ENCODE measurements around the gene SGTA.

SGTA gene

DNA sequence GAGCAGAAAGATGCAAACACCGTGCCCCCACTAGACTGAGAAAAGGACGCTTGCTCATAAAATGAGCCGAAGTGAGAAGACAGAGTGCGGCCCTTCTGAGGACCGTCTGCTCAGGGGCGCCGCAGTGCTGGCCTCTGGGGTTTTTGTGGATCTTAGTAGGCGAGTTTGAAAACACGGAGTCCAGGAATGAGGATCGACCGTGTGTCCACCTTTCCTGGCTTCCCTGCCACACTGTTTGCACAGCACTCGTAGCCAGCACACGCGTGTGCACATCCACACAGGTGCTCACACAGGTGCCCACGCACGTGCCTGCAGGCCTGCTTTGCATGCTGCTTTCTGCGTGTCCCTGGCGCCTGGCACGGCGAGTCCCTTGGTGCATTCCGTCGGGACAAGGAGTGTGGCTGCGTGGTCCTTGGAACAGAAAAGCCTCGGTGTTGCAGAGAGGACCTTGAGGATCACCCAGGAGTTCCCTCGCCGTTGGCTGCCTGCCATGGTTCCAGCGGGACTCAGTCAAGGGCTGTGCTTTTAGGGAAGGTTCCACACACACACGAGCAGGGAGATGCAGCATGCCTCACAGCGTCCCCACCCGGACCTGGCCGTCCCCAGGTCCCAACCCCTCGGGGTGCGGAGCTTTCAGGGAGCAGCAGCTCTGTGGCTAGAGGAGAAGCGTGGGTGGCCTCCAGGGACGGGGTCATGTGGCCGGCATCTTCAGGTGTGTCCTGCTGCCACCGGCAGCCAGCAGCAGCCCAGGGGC is 26.5 kb upstream of the SGTA start:
- no peak for DNase-seq (ENCODE audit: low read depth)

DNA sequence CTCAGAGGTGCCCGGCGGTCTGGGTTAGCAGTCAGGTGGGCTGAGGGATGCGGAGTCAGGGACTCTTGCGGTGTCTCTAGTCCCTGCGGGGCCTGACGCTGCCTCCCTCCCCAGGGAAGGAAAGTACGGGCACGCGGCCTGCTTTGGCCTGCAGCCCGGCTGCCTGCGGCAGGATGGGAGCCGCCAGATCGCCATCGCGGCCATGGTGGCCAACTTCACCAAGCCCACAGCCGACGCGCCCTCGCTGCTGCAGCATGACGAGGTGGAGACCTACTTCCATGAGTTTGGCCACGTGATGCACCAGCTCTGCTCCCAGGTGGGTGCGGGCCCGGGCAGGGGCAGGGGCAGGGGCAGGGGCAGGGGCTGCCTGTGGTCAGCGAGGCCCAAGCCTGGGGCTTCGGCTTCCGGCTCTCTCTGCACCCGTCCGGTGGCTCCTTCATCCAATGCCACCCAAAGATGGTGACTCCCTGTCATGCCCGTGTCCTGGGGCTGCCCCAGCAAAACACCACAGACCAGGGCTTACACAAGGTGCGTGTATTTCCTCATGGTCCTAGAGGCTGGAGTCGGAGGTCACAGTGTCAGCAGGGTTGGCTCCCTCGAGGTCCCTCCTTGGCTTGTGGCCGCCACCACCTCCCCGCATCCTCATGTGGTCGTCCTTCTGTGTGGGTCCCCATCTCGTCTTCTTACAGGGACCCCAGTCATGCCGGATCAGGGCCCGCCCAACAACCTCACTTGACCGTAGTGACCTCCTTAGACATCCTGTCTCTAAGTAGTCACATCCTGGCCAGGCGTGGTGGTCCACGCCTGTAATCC is 25.3 kb upstream of the SGTA start:
- no peak for DNase-seq (ENCODE audit: low read depth)

DNA sequence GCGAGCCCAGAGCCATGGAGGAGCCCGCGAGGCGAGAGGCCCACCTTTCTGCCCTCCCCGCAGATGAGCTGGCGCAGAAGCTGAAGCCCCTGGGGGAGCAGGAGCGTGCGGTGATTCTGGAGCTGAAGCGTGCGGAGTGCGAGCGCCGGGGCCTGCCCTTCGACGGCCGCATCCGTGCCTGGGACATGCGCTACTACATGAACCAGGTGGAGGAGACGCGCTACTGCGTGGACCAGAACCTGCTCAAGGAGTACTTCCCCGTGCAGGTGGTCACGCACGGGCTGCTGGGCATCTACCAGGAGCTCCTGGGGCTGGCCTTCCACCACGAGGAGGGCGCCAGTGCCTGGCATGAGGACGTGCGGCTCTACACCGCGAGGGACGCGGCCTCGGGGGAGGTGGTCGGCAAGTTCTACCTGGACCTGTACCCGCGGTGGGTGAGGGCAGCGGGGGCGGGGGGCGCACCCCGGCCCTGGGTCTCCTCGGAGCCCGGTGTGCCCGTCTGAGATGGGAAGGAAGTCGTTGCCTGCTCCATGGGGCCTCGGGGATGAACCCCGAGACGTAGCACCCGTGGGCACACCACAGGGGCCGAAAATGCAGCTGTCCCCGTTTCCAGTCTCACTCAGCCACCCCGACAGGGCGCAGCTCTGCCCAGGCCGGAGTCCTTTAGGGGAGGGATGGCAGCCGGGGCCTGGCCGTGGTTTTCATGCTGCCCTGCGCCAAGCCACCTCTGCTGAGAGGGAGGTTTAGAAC is 24.5 kb upstream of the SGTA start:
- no peak for DNase-seq (ENCODE audit: low read depth)

DNA sequence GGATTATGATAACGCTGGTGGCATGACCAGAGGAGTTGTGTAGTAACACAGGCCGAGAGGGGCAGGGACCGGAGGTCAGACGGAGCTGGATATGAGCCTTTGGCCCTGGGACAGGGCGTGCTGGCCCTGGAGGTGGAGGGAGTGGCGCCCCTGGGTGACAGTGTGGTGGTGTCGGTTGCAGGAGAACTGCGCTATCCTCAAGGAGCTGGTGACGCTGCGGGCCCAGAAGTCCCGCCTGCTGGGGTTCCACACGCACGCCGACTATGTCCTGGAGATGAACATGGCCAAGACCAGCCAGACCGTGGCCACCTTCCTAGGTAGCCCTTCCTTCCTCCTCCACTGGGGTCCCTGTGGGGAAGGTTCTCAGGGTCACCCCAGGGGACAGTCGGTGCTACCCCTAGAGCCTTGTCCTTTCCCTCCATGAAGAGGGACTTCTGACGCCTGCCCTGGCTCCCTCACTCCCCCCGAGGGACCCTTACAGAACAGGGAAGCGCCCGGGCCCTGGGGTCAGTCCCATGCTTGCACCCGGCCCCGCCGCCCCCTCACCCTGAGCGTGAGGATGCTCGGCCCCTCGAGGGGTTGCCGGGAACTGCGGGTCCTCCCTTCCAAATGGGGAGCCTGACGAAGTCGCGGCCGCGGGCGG is 23.8 kb upstream of the SGTA start:
- no peak for DNase-seq (ENCODE audit: low read depth)

DNA sequence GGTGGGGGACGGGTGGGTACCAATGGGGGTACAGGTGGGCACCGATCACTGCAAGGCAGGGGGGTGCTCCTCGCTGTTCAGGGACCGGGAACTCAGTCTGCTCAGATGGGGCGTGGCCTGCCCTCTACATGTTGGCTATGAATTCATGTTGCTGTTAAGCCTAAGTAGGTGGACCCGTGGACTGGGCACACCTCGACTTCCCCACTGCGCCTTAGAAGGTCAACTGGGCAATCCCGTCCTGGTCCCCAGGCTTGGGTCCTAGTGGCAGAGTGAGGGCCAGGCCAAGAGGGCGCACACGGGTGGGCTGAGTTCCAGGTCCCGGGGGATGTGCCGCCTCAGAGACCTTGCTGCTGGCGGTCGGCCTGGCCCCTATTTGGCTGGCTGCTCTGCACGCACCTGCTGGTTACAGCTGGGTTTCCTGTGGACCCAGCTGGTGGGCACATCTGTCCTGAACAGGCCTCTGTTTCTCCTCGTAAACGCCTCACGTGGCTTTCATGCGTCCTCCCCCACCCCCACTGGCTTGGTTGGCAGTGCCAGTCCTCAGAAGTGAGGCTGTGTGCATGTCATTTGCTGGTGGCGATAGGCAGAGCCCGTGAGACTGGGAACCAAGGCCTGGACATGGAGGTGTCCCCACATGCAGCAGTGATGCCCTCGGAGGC is 23.0 kb upstream of the SGTA start:
- no peak for DNase-seq (ENCODE audit: low read depth)

DNA sequence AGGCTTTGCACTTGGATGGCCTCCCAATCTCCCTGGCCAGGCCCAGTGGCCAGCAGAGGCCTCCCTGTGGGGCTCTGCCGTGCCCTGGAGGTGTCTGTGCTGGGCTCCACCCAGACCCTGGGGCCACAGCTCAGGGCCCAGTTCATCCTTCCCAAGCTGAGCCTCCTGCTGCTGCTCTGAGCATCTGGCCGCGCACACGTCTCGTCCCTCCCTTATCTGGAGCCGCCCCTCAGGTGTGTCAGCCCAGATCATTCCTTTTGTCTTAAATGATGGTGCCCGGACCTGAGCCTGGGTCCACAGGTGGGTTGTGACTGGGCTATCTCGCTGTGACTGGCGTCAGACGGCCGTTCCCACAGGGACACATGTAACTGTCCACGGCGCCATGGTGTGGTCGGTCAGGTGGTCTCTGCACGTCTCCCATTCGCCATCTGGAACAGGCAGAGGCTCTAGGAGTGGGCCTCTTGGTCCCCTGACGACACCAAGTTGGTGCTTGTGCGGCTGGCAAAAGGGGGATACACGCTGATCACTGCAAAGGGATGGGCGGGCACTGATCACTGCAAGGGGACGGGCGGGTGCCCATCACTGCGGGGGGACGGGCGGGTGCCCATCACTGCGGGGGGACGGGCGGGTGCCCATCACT is 22.3 kb upstream of the SGTA start:
- no peak for DNase-seq (ENCODE audit: low read depth)

DNA sequence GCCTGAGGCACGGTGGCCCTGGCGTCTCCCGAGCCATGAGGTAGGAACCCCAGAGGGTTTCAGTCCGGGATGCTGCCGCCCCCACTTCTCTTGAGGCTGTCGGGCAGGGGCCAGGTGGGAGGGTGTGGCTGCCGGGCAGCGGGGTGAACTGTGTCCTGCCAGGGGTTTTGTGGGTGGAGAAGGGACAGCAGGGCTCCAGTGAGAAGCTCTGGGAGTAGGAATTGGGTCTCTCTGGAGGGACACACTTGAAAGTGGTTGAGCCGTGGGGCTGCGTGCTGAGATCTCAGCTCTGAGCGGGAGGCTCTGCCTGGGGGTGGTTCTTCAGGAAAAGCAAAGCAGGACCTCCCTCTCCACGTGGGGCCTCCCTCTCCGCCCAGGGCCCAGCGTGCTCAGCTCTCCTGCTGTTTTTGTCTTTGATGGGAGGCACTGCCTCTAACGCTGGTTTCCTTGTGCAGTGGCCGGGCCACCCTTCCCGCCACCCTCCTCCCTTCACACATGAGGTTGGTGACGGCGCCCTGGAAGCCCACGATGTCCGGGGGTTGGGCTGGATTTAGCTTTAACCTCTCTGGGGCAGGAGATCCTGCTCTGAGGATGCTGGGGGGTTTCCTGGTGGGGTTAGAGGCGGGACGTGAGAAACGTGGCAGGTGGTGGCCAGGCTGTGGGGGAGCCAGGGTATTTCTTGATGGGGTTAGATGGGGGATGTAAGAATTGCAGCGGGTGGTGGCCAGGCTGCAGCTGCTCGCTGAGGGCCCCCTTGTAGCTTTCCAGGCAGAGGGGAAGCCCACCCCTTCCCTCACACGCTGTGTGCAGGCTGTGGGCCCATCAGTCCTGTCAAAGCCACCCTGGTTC is 21.3 kb upstream of the SGTA start:
- DNase-seq (ENCODE audit: low read depth) = no peak

DNA sequence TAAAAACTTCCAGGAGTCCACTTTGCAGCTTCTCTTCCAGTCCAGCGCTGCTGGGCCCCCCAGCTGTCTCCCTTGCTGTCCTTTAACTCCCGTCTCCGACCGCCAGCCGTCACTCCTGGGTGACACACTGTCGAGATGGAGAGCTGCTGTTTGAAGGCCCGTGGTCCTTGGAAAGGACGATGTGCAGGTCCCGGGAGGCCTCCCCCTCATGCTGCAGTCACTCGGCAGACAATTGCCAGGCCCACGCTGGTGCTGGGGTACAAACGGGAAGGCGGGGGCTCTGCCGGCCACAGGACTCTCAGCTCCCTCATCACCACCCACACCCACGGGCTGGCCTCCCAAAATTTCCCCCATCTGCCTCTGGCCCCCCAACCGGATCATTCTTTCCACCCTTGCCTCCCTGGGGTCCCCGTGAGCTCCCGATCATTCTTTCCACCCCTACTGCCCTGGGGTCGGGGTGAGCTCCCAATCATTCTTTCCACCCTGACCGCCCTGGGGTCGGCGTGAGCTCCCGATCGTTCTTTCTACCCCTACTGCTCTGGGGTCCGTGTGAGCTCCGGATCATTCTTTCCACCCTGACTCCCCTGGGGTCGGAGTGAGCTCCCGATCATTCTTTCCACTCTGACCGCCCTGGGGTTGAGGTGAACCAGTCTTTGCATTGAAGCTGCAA is 20.5 kb upstream of the SGTA start:
- no peak for DNase-seq (ENCODE audit: low read depth)

DNA sequence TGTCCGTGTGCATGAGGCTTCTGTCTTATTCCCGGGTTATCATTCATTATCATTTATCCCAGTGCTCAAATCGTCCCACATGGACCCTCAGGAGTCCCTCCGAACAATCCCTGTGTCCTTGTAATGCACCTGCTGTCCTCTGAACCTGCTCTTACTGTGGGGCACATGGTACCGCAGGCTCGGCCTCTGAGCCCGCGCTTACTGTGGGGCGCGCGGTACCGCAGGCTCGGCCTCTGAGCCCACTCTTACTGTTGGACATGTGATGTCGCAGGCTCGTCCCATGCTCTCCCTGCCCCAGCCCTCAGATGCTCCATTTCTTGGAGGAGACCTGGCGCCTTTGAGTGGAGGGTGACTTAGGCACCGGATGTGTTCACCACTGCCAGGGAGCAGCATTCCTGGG is 19.8 kb upstream of the SGTA start:
- no peak for DNase-seq (ENCODE audit: low read depth)

DNA sequence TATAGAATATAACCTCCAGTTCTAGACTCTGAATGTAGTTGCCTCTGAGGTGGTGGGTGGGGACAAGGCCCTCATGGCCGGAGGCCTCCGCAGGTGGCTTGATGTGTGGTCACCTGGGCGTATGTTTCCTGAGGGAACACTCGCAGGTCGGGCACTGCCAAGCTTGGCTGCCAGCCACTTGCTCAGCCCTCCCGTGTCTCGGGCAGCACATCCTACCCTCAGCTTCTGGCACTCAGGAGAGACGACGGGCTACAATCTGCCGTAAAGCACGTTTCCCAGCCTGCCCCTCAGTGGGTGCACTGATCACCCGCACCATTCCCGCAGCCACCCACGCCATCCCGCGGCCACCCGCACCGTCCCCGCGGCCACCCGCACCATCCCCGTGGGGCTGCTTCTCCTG is 17.4 kb upstream of the SGTA start:
- DNase-seq (ENCODE audit: low read depth) = no peak

DNA sequence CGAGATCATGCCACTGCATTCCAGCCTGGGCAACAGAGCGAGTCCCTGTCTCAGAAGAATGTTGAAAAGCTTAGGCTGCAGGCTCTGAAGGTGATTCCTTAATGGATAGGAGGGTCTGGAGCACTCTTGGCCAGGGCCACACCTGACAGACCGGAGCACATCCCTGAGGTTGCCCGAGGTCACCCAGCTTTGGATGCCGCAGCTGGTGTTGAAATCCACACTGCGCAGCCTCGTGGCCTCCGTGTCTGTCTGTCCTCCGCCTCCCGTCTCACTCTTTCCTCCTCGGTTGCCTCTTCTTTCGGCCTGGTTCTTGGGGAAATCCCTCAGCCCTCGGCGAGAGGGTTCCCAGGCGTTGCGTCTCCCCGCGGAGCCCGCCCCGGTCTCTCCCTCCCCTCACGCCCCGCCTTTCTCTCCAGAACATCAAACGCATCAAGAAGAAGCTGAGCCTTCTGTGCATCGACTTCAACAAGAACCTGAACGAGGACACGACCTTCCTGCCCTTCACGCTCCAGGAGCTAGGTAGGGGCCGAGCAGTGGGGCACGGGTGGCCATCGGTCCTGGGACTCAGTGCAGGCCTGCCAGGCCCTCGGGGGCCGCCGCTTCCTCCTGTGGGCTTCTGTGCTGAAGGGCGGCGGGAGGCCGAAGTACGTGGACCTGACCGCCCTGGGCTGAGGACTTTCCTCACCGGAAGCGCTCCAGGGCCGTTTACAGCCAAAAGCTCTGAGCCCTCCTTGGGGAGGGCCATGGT is 16.4 kb upstream of the SGTA start:
- DNase-seq (ENCODE audit: low read depth) = no peak

DNA sequence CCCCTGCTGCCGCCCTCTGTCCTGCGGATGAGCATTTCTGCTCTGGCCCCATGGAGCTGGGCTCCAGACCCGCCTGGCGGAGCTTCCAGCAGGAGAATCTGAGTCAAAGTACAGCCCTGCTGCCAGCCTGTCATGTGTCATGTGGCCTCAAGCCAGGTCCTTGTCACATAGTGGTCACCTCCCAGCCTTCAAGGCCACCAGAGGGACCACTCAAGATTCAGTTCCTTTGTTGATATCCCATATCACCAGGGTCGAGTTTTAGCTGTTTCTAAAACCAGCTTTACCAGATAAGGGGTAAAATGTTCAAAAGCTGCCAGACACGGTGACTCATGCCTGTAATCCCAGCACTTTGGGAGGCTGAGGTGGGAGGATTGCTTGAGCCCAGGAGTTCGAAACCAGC is 15.7 kb upstream of the SGTA start:
- DNase-seq (ENCODE audit: low read depth) = no peak

DNA sequence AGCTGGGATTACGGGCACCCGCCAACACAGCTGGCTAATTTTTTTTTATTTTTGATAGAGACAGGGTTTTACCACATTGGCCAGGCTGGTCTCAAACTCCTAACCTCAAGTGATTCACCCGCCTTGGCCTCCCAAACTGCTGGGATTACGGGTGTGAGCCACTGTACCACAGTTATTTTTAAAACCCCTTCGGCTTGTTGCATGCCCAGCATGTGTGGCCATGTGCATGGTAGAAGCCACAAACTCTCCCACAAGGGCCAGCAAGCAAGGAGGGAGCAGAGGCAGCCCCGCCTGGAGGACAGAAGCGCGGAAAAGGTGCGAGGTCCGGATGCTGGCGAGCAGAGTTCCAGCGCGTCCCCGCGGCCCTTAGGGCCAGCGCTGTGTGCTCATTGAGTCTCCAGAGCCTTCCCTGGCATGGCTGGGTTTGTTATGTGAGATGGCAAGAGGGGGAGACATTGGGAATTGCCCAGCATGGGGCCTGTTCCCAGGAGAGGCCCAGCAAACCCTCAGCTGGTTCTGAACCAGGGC is 15.1 kb upstream of the SGTA start:
- no peak for DNase-seq (ENCODE audit: low read depth)

DNA sequence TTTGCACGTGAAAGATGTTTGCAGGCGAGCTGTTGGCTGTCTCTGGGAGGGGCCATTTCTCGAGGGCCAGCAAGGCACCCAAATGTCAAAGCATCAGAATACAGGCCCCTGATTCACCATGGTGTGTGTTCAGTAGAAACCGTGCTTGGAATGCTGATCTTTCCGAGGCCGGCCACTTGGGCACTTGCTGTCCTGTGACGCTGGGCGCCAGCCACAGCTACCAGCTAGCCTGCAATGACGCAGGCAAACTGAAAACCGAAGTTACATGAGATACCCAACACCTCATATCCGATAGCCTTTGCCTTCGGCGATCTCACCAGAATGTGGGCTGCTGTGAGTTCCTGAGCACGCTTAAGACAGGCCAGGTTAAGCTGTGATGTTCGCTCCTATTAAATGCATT is 14.2 kb upstream of the SGTA start:
- DNase-seq (ENCODE audit: low read depth) = no peak

DNA sequence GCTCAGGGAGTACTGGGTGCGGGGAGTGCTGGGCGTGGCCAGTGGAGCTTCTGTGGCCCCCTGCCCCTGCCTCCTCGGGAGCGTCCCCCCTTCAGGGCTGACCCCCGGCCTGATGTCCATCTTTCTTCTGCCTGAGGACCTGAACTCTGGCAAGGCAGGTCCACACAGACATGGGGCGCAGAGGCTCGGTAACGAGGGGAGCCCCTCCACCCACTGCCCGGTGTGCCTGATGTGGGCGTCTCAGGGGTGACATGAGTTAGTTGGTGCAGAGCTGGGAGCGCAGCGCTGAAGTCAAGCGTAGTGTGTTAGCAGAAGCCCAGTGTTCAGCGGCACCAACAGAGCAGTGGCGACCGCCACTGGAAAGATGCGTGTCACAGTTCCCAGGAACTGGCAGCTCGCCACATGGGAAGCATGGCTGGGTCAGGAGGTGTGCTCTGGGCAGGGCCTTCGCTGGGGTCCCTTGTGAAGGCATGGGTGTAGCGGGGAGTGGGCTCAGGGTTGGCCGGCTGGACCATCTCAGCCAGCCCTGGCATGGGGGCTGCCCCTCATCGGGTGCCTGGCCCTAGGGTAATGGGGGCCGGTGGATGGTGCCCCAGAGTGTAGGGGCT is 13.7 kb upstream of the SGTA start:
- DNase-seq (ENCODE audit: low read depth) = no peak

DNA sequence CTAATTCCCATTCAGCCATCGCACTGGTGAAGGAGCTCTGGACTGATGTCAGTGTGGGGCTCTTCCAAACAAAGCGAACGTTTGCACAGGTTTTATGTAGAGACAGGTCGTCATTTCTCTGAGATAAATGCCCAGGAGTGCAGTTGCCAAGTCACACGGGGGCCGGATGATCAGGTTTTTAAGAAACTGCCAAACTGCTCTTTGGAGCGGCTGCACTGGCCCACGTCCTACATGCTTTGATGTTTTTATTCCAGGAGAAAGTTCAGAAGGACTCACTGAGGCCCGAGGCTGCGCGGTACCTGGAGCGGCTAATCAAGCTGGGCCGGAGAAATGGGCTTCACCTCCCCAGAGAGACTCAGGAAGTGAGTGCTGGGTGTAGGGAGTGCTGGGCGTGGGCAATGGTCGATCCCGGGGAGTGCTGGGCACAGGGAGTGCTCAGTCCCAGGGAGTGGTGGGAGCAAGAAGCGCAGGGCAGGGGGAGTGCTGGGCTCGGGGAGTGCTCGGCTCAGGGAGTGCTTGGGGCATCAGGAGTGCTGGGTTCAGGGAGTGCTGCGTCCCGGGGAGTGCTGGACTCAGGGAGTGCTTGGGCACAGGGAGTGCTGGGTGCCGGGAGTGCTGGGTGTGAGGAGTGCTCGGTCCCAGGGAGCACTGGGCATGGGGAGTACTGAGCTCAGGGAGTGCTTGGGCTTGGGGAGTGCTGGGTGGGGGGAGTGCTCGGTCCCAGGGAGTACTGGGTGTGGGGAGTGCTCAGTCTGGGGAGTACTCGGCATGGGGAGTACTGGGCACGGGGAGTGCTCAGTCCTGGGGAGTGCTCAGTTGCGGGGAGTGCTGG is 13.0 kb upstream of the SGTA start:
- DNase-seq (ENCODE audit: low read depth) = no peak

DNA sequence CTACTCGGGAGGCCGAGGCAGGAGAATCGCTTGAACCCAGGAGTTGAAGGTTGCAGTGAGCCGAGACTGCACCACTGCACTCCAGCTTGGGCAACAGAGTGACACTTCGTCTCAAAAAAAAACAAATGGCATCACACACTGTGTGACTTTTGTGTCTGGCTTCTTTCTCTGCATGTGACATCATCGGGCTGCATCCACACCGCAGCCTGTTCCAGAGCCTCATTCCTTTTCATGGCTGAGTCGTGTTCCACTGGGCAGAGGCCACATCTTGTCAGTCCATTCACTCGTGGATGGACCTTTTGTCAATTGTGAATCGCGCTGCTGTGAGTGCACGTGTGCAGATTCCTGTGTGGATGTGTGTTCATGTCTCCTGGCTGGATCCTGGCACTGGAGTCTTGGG is 10.5 kb upstream of the SGTA start:
- no peak for DNase-seq (ENCODE audit: low read depth)

DNA sequence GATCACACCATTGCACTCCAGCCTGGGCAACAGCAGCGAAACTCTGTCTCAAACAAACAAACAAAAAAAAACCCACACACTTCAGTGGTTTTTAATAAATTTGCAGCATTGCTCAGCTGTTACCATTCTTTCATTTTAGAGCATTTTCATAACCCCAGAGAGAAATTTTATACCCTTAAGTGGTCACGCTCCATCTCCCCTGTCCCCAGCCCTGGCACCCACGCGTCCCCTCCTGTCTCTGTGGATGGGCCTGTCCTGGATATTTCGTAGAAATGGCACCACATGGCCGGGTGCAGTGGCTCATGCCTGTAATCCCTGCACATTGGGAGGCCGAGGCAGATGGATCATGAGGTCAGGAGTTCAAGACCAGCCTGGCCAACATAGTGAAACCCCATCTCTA is 10.1 kb upstream of the SGTA start:
- DNase-seq (ENCODE audit: low read depth) = no peak

Data from fibroblast of gingiva (primary cell).